DMS79 (cell line): ENCODE data around the gene CFHR1.
A peak's percentile ranks its signal among the peaks of the same experiment; 100 is the strongest.
"Not testable (repeated sequence)": the region's sequence is repeated elsewhere in the genome, so short reads cannot be mapped to it uniquely, and the experiment has no call there.

Experiments
- DNase-seq: peaks from one replicate; lab custom pipeline; 2025; lab: John Stamatoyannopoulos, UW

The CFHR1 gene

DNA sequence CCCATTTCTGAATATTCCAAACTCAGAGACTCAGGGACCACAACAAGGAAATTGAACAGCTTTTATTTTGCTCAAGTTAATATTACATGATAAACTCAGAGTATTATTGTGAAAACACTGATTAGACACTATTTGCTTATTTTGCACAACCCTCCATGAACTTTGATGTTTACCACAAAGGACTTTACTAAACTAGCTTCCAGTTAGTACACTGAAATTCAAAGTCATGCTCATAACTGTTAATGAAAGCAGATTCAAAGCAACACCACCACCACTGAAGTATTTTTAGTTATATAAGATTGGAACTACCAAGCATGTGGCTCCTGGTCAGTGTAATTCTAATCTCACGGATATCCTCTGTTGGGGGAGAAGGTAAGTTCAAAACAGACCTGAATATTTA is at the start of gene CFHR1:
Gene CFHR1, plus strand, starts transcription at position 201 of the 400 bp plus-strand sequence. Its CDS starts 114 bp downstream, at position 315.
- DNase-seq: not testable (repeated sequence)

DNA sequence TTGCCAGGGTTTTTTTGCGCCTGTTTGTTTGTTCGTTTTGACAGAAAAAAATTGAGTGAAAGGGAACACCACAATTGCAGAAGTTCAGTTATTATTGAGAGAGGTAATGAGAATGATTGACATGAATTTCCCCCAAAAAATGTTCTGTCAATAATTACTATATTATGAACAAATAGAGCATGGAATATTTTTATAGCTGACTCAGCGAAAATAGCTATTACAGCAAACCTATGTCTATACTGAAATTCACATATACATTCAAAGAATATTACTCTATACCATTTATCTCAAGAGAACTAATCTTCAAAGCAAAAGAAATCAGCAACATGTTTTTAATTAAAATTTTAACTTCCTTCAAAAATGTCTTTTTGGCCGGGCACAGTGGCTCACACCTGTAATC is 49.7 kb upstream of the CFHR1 start:
- DNase-seq: not testable (repeated sequence)

DNA sequence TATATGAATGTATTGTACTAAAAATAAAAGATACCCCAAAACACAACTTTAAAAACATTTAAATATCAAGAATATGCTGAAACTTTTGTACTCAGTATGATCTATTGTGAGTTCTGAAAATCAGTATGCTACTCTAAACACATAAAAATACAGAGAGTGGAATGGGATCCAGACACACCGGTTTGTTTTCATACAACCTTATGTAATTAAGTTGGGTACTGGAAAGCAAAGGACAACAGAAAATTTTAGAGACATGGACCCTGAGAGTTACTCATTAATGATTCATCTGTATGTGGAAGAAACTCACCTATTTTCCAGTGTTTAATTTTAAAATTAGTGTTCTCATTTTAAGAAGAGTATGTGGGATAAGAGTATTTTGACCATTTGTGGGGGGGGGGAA is 45.8 kb upstream of the CFHR1 start:
- DNase-seq: no peak

DNA sequence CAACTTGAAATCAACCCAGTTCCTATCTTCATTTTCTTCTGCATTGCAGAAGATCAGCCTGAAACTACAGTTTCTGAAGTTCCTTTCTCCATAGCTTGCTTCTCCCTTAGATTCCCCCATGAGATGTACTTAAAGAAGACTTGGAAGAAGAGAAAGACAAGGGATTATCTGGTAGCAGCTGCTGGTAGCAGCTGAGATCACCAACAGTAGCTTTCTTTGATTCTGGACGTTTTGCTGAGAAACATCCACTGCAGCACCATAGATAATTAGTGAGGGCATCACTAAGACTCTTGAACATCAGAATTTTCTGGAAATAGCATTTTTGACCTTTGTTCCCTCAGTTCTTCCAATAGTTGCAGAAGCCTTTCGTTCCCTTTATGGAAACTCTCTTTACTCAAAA is 45.4 kb upstream of the CFHR1 start:
- DNase-seq: no peak

DNA sequence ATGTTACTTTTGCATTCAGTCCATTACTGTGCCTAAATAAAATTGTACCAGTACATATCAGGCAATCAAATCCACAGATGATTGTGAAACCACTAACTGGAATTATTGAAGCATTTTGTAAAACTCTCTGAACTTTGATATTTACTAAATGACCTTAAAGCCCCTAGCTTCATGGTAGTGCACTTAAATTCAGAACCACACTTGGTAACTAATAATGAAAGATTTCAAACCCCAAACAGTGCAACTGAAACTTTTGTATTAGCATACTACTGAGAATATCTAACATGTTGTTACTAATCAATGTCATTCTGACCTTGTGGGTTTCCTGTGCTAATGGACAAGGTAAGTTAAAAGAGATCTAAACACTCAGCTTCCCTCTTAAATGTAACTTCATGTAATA is 44.9 kb upstream of the CFHR1 start, which contains the start of gene CFHR3:
Gene CFHR3, plus strand, starts transcription at position 238 of the 400 bp plus-strand sequence. Its CDS starts 47 bp downstream, at position 285.
- no peak for DNase-seq

DNA sequence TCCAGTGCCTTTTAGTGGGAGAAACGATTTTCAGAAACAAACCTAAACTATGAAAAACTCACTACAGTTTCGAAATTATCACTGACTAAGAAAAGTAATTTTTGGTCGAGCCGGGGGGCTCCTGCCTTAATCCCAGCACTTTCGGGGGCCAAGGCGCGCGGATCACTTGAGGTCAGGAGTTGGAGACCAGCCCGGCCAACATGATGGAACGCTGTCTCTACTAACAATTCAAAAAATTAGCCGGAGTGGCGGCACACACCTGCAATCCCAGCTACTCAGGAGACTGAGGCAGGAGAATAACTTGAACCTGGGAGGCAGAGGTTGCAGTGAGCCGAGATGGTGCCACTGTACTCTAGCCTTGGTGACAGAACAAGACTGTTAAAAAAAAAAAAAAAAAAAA is 41.9 kb upstream of the CFHR1 start:
- no peak for DNase-seq

DNA sequence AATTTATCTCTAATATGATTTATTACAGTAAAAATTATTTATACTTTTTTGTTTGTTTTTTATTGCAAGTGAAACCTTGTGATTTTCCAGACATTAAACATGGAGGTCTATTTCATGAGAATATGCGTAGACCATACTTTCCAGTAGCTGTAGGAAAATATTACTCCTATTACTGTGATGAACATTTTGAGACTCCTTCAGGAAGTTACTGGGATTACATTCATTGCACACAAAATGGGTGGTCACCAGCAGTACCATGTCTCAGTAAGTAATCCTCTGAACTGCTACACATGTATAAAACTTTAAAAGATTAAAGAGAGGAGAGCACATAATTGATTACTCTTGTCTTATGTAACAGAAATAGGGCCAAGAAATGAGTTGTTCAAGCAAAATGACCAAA is 40.4 kb upstream of the CFHR1 start:
- no peak for DNase-seq

DNA sequence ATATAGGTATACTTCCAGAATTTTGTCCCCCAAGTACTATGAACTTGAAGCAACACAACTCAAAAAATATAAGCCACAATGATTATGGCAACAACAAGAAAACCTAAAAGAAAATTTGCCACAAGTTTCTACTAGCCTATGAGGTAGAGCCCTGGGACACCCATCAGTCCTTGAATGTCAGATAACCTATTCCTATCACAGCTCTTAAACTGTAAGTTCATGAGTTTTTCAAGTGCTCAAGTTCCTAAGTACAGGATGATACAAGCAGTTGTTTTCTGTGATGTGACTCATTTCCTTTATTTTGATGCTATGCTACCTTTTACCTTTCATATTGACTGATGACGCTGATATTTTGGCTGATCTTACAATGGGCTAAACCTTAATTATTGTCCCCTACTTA is 28.3 kb upstream of the CFHR1 start:
- not testable (repeated sequence) for DNase-seq

DNA sequence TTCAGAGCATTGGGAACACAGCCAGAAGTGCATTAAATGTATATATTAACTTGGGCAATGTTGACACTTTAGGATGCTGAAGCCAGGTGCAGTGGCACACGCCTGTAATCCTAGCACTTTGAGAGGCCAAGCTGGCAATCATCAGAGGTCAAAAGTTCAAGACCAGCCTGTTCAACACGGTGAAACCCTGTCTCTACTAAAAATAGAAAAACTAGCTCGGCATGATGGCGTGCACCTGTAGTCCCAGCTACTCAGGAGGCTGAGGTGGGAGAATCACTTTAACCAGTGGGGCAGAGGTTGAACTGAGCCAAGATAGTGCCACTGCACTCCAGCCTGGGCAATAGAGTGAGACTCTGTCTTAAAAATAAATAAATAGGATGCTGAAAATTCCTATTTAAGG is 25.4 kb upstream of the CFHR1 start:
- DNase-seq: not testable (repeated sequence)

DNA sequence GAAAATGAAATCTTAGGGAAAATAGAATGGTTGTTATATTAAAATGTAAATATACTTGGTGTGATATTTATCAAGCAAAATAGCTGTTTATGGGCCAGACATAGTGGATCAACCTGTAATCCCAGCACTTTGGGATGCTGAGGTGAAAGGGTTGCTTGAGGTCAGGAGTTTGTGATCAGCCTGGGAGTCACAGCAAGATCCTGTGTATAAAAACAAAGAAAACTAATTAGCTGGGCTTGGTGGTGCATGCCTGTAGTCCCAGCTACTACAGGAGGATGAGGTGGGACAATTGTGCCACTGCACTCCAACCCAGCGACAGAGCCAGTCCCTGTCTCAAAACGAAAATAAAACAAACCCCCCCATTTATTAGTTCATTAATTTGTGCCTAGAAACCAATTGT is 21.6 kb upstream of the CFHR1 start:
- no peak for DNase-seq

DNA sequence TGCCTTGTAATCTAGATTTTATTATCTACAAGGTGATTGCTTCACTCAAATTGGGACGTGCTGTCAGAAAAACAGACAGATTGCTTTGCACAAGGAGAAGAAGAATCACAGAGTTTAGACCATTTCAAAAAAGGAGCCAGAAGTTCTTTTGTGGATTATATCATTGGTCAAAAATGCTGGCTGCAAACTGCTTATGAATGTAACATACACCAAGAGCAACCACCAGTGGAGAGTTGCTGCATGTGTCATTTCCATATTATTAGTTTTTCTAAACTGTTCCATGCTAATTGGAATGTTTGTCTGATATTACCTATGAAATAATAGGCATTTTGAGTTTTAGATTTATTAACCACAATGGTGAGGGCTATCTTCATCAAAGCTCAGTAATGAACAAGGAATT is 17.6 kb upstream of the CFHR1 start:
- not testable (repeated sequence) for DNase-seq

DNA sequence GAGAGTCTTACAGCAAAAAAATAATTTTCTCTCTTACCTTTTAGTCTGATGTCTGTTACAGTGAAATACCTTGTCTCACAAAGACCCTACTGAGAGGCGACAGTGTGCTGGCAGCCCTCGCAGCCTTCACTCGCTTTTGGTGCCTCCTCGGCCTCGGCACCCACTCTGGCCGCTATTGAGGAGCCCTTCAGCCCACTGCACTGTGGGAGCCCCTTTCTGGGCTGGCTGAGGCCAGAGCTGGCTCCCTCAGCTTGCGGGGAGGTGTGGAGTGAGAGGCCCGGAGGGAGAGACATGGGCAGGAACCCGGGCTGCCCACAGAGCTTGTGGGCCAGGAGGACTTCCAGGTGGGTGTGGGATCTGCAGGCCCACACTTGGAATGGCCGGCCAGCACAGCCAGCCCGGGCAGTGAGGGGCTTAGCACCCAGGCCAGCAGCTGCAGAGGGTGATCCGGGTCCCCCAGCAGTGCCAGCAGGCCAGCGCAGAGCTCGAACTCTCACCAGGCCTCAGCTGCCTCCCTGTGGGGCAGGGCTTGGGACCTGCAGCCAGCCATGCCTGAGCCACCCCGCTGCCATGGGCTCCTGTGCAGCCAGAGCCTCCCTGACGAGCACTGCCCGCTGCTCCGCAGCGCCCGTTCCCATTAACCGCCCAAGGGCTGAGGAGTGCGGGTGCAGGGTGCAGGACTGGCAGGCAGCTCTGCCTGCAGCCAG is 10.8 kb upstream of the CFHR1 start:
- no peak for DNase-seq

DNA sequence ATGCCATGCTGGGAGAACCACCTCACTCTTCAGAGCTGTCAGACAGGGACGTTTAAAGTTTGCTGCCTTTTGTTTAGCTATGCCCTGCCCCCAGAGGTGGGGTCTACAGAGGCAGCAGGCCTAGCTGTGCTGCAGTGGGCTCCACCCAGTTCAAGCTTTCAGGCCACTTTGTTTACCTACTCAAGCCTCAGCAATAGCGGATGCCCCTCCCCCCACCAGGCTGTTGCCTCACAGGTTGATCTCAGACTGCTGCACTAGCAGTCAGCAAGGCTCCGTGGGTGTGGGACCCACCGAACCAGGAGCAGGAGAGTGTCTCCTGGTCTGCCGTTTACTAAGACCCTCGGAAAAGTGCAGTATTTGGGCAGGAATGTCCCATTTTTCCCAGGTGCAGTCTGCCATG is 2.1 kb upstream of the CFHR1 start:
- not testable (repeated sequence) for DNase-seq

DNA sequence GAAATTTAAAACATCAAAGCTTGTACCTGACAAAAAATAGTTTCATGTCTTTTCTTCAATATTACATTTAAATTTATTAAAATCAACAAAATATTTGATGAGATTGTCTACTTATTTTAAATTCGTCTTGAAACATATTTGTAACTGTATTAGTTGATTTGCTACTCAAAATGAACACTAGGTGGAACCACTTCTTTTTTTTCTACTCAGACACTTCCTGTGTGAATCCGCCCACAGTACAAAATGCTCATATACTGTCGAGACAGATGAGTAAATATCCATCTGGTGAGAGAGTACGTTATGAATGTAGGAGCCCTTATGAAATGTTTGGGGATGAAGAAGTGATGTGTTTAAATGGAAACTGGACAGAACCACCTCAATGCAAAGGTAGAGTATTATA is 8.3 kb downstream of the CFHR1 start:
- DNase-seq: peak; percentile 2

DNA sequence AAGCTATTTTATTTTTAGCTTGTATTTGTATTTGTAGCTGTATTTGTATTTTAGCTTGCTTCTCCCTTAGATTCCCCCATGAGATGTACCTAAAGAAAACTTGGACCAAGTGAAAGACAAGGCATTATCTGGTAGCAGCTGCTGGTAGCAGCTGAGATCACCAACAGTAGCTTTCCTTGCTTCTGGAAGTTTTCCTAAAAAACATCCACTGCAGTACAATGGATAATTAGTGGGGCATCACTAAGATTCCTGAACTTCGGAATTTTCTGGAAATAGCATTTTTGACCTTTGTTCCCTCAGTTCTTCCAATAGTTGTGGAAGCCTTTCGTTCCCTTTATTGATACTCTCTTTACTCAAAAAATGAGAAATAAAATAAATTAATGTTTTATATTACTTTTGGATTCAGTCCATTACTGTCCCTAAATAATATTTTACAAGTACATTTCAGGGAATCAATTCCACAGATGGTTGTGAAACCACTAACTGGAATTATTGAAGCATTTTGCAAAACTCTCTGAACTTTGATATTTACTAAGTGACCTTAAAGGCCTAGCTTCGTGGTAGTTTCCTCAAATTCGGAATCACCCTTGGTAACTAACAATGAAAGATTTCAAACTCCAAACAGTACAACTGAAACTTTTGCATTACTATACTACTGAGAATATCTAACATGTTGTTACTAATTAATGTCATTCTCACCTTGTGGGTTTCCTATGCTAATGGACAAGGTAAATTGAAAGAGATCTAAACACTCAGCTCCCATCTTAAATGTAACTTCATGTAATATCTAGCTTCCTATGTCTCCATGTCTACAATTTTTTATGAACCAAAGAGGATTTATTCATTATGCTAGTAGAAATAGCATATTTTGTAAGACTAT is 30.3 kb downstream of the CFHR1 start:
- not testable (repeated sequence) for DNase-seq

DNA sequence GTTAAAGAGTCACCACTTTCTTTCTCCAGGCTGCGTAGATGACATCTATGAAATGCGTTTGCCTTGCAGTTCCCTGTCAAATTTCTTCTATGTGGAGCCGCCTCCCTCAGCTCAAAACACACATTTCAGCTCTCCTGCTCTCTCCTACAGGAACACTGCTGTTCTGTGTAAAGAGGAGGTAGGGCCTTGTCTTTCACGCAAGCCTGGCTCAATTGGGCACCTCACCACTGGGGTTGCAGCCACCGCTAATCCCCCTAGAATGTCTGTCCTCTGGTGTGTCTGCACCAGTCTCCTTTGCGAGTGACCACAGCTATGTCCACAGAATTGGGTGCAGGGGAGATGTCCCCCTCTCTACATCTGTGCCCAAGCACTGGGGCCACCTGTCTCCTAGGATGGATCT is 36.5 kb downstream of the CFHR1 start:
- no peak for DNase-seq

DNA sequence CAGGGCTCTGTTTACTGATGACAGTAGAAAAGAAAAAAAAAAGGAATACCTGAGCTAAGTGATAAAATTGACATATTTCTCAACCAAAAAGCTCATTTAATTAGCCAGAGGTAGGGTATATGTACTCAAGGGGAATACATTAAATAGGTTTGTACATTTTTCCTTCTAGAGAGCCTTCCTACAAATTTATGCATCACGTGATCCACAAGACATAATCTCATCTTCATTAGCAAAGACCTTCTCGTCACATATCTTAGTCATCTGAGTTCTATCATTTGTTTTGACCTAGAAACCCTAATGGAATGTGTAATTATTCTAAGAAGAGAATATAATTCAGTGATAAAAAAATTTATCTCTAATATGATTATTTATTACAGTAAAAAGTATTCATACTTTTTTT is 37.7 kb downstream of the CFHR1 start:
- no peak for DNase-seq

DNA sequence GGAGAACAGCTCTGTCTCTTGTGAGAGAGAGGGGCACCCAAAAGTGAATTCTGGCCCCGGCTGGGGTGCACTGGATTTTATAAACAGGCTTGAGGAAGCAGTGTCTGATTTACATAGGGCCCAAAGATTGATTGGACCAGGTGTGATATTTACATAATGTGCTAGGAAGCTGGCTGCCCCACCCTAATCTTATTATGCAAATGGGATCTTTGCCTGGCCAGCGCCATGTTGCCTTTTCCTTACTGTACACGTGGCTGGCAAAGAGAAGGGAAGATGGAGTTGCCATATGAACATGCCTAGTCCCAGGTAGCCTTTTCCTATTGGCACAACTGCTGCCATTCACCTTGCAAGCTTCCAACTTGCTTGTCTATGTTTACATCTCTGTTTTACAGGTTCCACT is 39.3 kb downstream of the CFHR1 start:
- no peak for DNase-seq

DNA sequence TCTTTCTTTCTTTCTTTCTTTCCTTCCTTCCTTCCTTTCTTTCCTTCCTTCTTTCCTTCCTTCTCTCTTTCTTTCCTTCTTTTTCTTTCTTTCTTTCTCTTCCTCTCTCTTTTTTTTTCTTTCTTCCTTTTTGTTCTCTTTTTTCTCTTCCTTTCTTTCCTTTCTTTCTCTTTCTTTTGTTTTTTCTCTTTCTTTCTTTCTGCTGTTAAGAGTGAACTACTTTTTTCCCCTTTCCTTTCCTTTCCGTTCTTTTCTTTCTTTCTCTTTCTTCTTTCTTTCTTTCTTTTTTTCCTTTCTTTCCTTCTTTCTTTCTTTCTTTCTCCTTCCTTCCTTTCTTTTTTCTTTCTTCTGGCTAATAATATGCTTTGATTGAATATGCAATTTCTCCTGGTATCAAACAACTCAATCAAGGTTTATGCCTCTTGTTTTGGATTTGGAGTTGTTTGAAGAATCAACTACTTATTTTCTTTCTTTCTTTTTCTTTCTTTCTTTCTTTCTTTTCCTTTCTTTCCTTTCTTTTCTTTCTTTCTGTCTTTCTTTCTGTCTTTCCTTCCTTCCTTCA is 40.9 kb downstream of the CFHR1 start:
- DNase-seq: no peak

DNA sequence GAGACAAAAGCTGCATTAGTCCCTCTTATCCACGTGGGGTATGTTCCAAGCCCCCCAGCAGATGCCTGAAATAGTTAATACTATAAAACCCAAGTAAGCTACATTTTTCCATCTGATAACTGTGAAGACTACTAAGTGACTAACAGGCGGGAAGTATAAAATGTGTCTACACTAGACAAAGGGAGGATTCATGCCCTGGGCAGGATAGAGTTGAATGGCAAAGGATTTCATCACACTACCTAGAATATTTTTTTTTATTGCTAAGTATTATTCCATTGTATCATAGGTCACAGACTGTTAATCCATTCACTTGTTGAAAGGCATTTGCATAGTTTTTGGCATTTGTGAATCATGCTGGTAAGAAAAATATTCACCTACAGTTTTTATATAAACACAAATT is 41.9 kb downstream of the CFHR1 start:
- DNase-seq: no peak

DNA sequence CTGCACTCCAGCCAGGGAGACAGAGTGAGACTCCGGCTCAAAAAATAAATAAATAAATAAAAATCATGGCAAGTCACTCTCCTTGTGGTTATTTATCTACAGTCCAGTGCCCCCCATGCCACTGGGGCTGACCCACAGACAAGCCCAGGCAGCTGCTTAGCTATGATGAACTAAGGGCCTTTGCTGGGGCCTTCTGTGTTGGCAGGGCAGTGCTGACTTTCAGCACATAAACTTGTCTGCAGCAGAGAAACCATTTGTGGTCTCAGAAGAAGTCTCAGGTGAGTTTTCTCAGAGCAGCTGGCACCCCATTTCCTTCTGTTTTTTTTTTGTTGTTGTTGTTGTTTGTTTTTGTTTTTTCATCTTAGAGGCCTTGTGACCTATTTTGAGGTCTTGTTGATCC is 47.4 kb downstream of the CFHR1 start:
- no peak for DNase-seq

DNA sequence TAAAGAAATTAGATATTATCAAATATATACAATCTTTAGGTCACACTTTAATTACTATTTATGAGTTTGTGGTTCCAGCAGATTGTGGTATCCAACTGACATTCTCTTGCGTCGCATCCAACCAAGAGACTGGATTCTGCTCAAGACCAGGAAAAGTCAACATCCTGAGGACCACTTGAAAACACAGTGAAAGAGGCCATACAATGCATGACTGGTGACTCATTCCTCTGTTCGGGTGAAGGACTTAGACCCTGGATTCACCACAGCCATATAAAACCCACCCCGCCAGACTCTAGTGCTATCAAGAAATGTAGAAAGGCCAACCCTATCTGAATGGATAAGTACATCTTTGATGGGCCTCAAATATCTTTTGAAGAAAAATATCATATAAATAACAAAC is 53.9 kb downstream of the CFHR1 start:
- peak; percentile 8 for DNase-seq

DNA sequence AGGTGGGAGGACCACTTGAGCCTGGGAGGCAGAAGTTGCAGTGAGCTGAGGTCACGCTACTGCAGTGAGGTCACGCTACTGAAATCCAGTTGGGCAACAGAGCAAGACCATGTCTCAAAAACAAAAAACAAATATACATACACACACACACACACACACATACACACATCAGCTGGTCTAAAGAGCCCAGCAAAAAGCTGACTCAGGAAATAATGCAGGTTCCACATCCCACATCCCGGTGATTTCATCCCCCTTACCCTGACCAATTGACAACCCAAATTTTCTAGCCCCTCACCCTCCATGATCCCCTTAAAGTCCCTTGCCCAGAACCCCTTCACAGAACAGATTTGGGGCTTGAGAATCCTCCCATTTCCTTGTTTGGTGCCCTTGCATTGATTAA is 56.4 kb downstream of the CFHR1 start:
- no peak for DNase-seq
